GM12891 (cell line): Measurements from ENCODE around the gene GRIK3.

Experiments used
- DNase-seq: peaks from one replicate; pipeline ENCODE4 v3.0.0; 2011; ENCODE audit warnings: low spot score; ENCODE audit not compliant: insufficient read length
- FAIRE-seq: peaks from 2 replicates; lab custom pipeline; 2011; peaks lifted over from hg19 to GRCh38; lab: Jason Lieb, UNC
- PAX5 ChIP-seq: IDR thresholded peaks from 2 replicates; pipeline ENCODE4 v1.6.1; 2011; ENCODE audit warnings: low read length, moderate library complexity, mild to moderate bottlenecking; ENCODE audit not compliant: insufficient read depth, severe bottlenecking
- POLR2A ChIP-seq: IDR thresholded peaks from 2 replicates; pipeline ENCODE4 v1.6.1; 2011; ENCODE audit warnings: low read depth, low read length, control low read depth
- POLR2AphosphoS5 ChIP-seq: IDR thresholded peaks from 2 replicates; pipeline ENCODE4 v1.6.1; 2011; ENCODE audit warnings: low read depth, low read length, control low read depth
- POU2F2 ChIP-seq: IDR thresholded peaks from 2 replicates; pipeline ENCODE4 v1.6.1; 2011; ENCODE audit warnings: low read depth, mild to moderate bottlenecking, control low read depth, low read length, moderate library complexity
- SPI1 ChIP-seq: IDR thresholded peaks from 2 replicates; pipeline ENCODE4 v1.6.1; 2011; ENCODE audit warnings: low read depth, low read length, control low read depth
- TAF1 ChIP-seq: IDR thresholded peaks from 2 replicates; pipeline ENCODE4 v1.6.1; 2011; ENCODE audit warnings: low read depth, low read length, control low read depth

The GRIK3 gene

DNA sequence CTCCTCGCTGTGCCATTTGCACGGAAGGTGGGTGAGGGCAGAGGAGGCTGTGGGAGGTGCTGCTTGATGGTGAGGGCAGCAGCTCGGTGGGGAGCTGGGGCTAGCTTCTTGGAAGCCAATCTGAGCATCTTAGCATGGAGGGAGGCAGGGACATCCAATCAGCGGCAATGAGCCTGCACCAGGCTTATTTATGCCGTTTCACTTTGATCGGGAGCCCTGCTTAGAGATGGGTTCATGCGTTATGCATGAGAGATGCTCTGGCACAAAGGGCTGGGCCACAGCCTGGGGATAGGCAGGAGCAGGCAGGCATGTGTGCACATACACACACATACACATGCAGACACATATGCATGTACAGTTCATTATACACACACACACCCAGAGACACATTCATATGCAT, 220.2 kb downstream of the GRIK3 start:
- no peak for DNase-seq
- TF ChIP-seq PAX5 (no peak), SPI1 (no peak), TAF1 (no peak), POLR2A (no peak), POU2F2 (no peak), POLR2AphosphoS5 (no peak)
- no peak for FAIRE-seq

DNA sequence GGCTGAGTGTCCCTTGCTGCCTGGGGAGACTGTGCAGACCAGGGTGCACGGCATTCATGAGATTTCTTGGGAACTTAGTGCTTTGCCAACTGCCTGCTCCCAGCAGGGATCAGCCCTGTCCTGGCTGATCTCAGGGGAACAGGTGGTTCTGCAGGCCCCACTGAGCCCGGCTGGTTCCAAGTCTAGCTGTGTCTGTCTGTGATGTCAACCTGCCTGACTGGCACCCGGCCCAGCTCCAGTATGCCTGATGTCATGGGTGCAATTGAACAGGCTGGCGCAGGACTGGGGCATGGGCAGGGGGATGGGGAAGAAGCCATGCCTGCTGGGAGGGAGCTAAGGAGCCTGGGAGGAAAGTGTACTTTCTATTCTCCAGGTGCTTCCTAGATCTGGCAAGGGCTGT, 227.1 kb downstream of the GRIK3 start:
- FAIRE-seq (no peak), DNase-seq (no peak)
- no peak for TF ChIP-seq POLR2AphosphoS5
- no peak for TF ChIP-seq PAX5
- TF ChIP-seq POU2F2, result no peak
- no peak for TF ChIP-seq SPI1
- TF ChIP-seq TAF1, result no peak
- TF ChIP-seq POLR2A, result no peak

DNA sequence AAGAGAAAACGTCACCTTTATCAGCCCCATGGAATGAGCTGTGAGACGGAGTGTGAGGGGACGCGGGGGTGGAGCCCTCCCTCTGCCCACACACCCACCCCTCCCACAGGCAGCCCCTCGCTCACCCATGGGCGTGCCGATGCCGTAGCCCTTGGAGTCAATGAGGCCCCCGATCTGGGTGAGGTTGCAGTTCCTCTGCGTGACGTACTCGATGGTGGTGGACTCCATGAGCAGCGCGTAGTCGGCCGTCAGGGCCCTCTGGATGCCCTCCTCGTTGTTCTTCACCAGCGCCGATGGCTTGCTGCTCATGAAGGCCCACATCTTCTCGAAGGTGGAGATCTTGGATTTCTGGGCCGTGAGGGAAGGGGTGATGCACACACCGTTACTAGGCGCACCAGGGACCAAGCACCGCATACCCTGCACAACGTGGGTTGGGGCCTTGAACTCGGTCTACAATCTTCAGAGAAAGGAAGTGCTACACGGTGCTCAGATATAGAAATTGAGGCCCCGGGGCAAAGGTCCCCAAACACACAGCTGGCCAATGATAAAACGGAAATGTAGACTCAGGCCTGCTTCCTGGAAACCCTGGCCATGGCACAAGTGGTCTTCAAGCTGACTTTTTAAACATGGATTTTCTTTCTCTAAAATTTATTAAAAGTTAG, 228.2 kb downstream of the GRIK3 start:
- FAIRE-seq (no peak), DNase-seq (no peak)
- TF ChIP-seq TAF1 (no peak), POU2F2 (no peak), POLR2AphosphoS5 (no peak), POLR2A (no peak), PAX5 (no peak), SPI1 (no peak)

DNA sequence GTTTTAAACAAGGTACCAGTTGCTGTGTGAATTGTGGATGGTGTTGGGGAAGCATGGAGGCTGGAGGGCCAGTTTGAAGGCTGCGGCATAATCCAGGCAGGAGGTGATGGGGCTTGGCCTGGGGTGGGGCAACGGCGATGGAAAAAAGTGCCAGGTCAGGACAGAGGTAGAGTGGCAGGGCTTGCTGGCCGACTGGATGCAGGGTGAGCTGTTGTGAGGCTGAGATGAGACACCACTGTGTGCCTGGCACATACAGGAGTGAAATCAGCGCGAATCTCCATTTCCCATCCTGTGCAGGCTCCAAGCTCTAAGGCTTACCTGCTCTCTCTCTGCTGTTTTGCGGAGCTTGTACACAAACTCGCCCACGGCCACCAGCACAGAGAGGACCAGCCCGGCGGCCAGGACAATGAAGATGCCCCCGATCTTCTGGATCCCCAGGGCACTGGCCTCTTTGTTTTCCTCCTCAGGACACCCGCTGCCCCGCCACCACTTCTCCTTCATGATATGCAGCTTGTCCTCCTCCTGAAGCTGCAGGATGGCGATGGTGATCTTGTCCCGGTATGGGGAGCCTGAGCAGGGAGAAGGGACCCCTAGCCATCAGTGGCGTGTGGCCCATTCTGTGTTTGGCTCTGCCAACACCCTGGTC, 229.5 kb downstream of the GRIK3 start:
- FAIRE-seq, result no peak
- TF ChIP-seq PAX5 (no peak), POLR2A (no peak), SPI1 (no peak), POLR2AphosphoS5 (no peak), POU2F2 (no peak), TAF1 (no peak)
- no peak for DNase-seq

DNA sequence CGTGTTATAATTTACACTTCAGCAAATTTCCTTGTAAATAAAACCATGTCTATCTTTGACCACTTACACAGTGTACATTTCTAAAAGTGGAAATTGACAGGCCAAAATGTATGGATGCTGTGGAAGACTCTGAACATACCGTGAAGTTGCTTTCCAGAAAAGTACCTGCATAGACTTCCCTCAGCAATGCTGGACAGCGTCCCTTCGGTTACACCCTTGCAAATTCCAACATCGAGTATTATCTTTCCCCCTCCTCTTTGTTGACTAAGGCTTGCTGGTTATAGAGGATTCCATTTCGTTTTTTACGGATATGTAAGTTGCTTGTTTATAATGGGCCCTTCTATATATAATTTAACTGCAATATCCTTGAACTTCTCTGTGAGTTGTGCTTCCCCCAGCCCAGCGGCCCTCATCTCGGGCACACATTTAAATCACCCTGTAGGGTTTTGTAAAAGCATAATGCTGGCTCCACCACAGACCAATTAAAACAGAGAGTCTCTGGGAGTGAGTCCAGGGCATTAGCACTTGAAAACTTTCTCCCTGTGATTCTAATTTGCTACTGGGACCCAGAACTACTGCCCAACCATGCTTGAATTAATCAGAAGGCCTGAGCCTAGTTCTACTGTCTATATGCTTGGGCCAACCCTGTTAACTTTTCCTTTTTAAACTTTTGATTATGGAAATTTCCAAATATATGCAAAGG, 230.3 kb downstream of the GRIK3 start:
- no peak for FAIRE-seq
- TF ChIP-seq PAX5, result no peak
- TF ChIP-seq POLR2A, result no peak
- no peak for TF ChIP-seq POU2F2
- TF ChIP-seq TAF1, result no peak
- no peak for TF ChIP-seq POLR2AphosphoS5
- TF ChIP-seq SPI1, result no peak
- DNase-seq, result no peak

DNA sequence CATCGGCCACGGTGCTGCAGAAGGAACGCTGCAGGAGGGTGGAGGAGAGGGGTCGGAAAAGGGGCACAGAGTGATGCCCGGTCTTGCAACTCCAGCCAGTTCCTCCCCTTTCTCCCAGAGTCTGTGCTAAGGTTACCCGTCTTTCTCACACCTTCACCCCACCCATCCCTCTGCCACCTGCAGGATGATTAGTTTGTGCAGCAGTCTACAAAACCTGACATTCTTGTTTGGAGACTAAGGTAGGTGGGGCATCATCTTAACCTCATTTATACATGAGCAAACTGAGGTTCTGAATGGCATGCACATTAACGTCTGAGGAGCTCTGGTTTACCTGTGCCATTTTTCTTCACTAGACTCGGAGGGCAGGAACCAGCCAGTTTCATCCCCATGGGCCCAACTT, 232.3 kb downstream of the GRIK3 start:
- no peak for DNase-seq
- TF ChIP-seq SPI1 (no peak), POLR2A (no peak), POU2F2 (no peak), PAX5 (no peak), TAF1 (no peak), POLR2AphosphoS5 (no peak)
- FAIRE-seq, result no peak

DNA sequence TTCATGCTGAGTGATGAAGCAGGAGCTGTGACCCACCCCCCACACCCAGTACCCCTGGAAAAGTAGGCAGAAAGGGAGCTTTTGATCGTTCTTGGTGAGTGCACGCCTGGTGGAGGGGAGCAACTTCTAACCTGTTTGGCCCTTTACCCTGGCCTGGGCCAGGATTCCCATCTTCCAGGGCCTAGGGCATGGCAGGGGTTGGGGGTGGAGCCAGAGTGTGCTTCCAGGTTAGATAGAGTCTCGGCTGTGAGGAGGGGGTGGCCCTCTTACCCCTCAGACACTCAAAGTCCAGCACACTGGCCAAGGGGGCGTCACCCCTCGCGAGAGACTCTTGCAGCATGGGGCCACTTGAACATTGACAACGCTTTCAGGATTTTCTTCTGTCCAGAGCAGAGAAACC, 236.6 kb downstream of the GRIK3 start:
- no peak for FAIRE-seq
- no peak for TF ChIP-seq PAX5
- TF ChIP-seq POLR2A, result no peak
- no peak for TF ChIP-seq SPI1
- TF ChIP-seq POLR2AphosphoS5, result no peak
- TF ChIP-seq TAF1, result no peak
- TF ChIP-seq POU2F2, result no peak
- no peak for DNase-seq

DNA sequence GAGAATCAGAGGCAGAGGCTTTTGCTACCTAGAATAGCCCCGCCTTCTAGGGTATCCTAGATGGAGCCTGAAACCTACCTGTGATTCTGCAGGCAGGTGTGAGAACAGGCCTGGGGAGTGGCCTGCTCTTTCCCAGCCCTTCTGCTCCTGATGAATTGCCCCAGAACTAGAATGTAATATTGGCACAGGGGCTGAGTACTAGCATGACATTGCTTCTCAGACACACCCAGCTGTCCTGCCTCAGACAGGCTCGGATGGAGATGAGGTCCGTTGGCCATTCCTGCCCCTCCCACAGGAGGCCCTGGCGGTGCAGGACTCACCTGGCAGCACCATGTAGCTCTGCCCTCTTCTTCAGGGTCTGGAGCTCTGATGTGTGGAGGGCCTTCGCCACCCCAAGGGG, 237.6 kb downstream of the GRIK3 start:
- TF ChIP-seq SPI1 (no peak), POLR2A (no peak), POLR2AphosphoS5 (no peak), TAF1 (no peak)
- FAIRE-seq (no peak), DNase-seq (no peak)

DNA sequence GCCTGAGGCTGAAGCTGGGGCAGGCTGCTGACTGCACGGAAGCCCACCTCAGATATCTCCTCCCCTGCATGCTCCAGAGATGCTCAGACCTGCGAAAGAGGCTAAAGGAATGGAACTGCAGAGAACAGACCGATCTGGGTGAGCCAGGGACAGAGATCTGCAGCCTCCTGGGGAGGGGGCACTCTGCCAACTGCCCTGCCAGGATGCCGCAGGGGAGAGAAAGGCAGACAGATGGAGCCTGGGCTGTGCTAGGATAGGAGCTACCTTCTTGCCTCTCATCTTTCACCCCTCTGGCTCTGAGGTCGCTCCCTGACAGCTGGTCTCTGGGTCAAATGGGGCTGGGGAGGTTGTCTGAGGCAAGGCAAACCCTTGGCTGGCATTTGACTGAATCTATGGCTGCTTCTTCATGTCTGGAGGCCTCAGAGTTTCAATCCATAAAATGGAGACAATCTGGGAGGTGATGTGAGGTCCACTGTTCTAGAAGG, 238.2 kb downstream of the GRIK3 start:
- DNase-seq (no peak), FAIRE-seq (no peak)
- TF ChIP-seq TAF1, result no peak
- no peak for TF ChIP-seq POU2F2
- no peak for TF ChIP-seq SPI1
- TF ChIP-seq POLR2AphosphoS5, result no peak
- TF ChIP-seq PAX5, result no peak
- TF ChIP-seq POLR2A, result no peak
